Sigmoid colon (tissue), 7 donors: ENCODE results near the gene IL32. TPM values are rescaled to one million over a fixed set of nuclear protein-coding genes. Genes with fewer than 3 reads are reported as not detected.
"Not testable (repeated sequence)": the region's sequence is repeated elsewhere in the genome, so short reads cannot be mapped to it uniquely, and the experiment has no call there.

Experiments
- DNase-seq: peaks from one replicate; pipeline ENCODE4 v3.0.0-alpha.2; 2019
- H3K27ac ChIP-seq, 4 donors: fragments of 200-600 bp; sonication (generic); one replicate each; pipeline ENCODE4 v1.5.1; 2016 to 2019; ENCODE audit warnings: mild to moderate bottlenecking in 1 of 4
- H3K27me3 ChIP-seq, 3 donors: fragments of 200-600 bp; sonication (generic); one replicate each; pipeline ENCODE4 v1.5.1; 2019; ENCODE audit warnings: mild to moderate bottlenecking in 1 of 3
- H3K36me3 ChIP-seq, 4 donors: fragments of 200-600 bp; sonication (generic); one replicate each; pipeline ENCODE4 v1.5.1; 2016 to 2019
- H3K4me1 ChIP-seq, 4 donors: fragments of 200-600 bp; sonication (generic); one replicate each; pipeline ENCODE4 v1.5.1; 2017 to 2019
- H3K4me3 ChIP-seq, 4 donors: fragments of 200-600 bp; sonication (generic); one replicate each; pipeline ENCODE4 v1.5.1; 2017 to 2019; ENCODE audit warnings: mild to moderate bottlenecking in 2 of 4, moderate library complexity in 1 of 4
- H3K9me3 ChIP-seq, 4 donors: fragments of 200-600 bp in 3 of 4; sonication (generic) in 3 of 4; one replicate each; pipeline versions ENCODE4 v1.5.1 to v1.6.1; 2013 to 2019
- CTCF ChIP-seq, 4 experiments: fragments of 450-650 bp in 3 of 4; fragments of 200-600 bp in 1 of 4; IDR thresholded peaks; one replicate each; pipeline ENCODE4 v1.5.1; 2016 to 2019; ENCODE audit warnings: antibody characterized with exemption in 4 of 4, mild to moderate bottlenecking in 3 of 4, moderate library complexity in 2 of 4
- EP300 ChIP-seq, 4 donors: sonication (generic); formaldehyde crosslinking; IDR thresholded peaks; one replicate each; pipeline ENCODE4 v1.6.1; 2017; ENCODE audit warnings: antibody characterized with exemption in 4 of 4
- POLR2A ChIP-seq, 2 donors: fragments of 450-650 bp; IDR thresholded peaks; one replicate each; pipeline ENCODE4 v1.6.1; 2016; ENCODE audit warnings: antibody characterized with exemption in 2 of 2, mild to moderate bottlenecking in 2 of 2, moderate library complexity in 2 of 2
- POLR2AphosphoS5 ChIP-seq, 4 donors: sonication (generic); formaldehyde crosslinking; IDR thresholded peaks; one replicate each; pipeline ENCODE4 v1.6.1; 2017; ENCODE audit warnings: antibody characterized with exemption in 4 of 4
- WGBS, 2 donors: extraction: QIAGEN DNeasy Blood & Tissue Kit; methylation state at CpG; one replicate each; pipeline ENCODE4 v1.1.7; 2013; 5-methylcytosine and 5-hydroxymethylcytosine counted together
- intact Hi-C: fragments of 100-400 bp; cut with DNase I; formaldehyde crosslinking; loops from one replicate; pipeline ENCODE4 v1.15.1; 2023
- polyA plus RNA-seq, 3 donors: library from polyadenylated mRNA; stranded (reverse); fragments of 200-250 nt; gene quantifications; one replicate each; pipeline ENCODE4 v1.2.3, GENCODE V29; 2013
- total RNA-seq, 4 donors: library from RNA; depleted of rRNA; stranded (reverse); fragments of >200 nt; gene quantifications; one replicate each; pipeline ENCODE4 v1.1.0, GENCODE V29; 2016
- donor health status: healthy with polysubstance abuse.
- donor health status: Bipolar disorder and iron deficiency.
- donor health status: healthy.

IL32 gene
- total and polyA plus RNA-seq, 7 donors, result 8.6 to 2,189 (median 27.1) TPM

DNA sequence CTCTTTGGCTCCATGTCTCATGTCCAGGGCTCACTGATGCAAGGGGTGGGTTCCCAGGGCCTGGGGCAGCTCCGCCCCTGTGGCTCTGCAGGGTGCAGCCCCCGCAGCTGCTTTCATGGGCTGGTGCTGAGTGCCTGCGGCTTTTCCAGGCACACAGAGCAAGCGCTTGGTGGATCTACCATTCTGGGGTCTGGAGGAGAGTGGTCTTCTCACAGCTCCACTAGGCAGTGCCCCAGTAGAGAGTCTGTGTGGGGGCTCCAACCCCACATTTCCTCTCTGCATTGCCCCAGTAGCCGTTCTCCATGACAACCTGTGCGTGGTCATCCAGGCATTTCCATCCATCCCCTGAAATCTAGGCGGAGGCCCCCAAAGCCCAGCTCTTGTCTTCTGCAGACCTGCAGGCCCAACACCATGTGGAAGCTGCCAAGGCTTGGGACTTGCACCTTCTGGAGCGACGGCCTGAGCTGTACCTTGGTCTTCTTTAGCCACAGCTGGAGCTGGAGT, 5.2 kb downstream of the IL32 start:
- no peaks in the 10 kb centered on the region for H3K9me3 ChIP-seq
- H3K27ac ChIP-seq, result no peak overlapping the region
- no peak for TF ChIP-seq CTCF (IDR thresholded peaks at IDR 0.05)
- no peak for TF ChIP-seq POLR2A (IDR thresholded peaks at IDR 0.05)
- no peak for TF ChIP-seq EP300 (IDR thresholded peaks at IDR 0.05)
- no peak for TF ChIP-seq POLR2AphosphoS5 (IDR thresholded peaks at IDR 0.05)
- no peak for DNase-seq
- no peak overlapping the region for H3K4me3 ChIP-seq
- intact Hi-C loops, result no loop called here
- WGBS, 2 donors, result 90 to 92% methylated on average over 9 of the region's 9 CpGs
- H3K36me3 ChIP-seq, result no peaks in the 10 kb centered on the region
- no peaks in the 10 kb centered on the region for H3K27me3 ChIP-seq
- peaks cover 0 to 8% (median 5%) of the 10 kb centered on the region in 4 donors for H3K4me1 ChIP-seq

GRCh38 chr16:3071655-3072054, 6.2 kb downstream of the IL32 start:
- TF ChIP-seq POLR2A (IDR thresholded peaks at IDR 0.05) (no peak), CTCF (IDR thresholded peaks at IDR 0.05) (no peak), EP300 (IDR thresholded peaks at IDR 0.05) (no peak), POLR2AphosphoS5 (IDR thresholded peaks at IDR 0.05) (no peak)
- DNase-seq, result no peak
- no peaks in the 10 kb centered on the region for H3K9me3 ChIP-seq
- intact Hi-C loops, result no loop called here
- H3K36me3 ChIP-seq, result no peaks in the 10 kb centered on the region
- no peak overlapping the region for H3K4me3 ChIP-seq
- 86 to 88% methylated on average over 7 of the region's 7 CpGs for WGBS, 2 donors
- H3K27me3 ChIP-seq, result no peaks in the 10 kb centered on the region
- no peaks in the 10 kb centered on the region for H3K4me1 ChIP-seq
- no peak overlapping the region for H3K27ac ChIP-seq

- H3K9me3 ChIP-seq, H3K27me3 ChIP-seq, H3K27ac ChIP-seq, intact Hi-C loops, H3K36me3 ChIP-seq, H3K4me3 ChIP-seq, DNase-seq, H3K4me1 ChIP-seq: not testable (repeated sequence)
- 8 to 29% methylated on average over 3 of the region's 4 CpGs for WGBS, 2 donors
These were observed 6.7 kb downstream of the IL32 start for GRCh38 chr16:3072148-3072547.

DNA sequence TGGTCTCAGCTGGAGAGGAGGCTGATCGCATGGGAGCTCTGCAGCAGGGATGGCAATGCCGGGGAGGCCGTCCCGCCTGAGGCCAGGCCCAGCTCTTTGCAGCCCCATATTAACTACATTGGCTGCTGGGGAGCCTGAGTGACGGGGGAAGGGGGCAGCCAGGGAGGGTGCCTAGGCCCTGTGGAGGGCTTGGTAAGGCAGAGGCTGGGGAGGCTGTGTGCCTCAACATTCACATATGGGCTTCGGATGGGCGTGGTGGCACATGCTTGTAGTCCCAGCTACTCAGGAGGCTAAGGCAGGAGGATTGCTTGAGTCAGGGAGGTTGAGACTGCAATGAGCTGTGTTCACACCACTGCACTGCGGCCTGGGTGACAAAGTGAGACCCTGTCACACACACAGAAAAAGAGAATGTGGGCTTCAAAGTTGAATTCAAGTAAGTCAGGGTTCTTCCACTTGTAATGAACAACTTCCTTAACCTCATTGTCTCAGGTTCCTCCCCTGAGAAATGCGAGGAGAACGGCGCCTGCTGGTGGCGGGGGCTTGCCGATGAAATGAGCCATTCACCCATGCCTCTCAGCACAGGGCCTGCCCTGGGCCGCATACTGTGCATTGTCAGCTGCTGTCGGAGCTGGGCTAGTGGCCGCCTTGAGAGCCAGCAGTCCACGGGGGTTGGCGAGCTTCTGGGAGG, 7.3 kb downstream of the IL32 start:
- 57 to 66% methylated on average over 16 to 17 of the region's 18 CpGs for WGBS, 2 donors
- H3K4me1 ChIP-seq, H3K27ac ChIP-seq, intact Hi-C loops, DNase-seq, H3K9me3 ChIP-seq, H3K27me3 ChIP-seq, H3K4me3 ChIP-seq, H3K36me3 ChIP-seq: not testable (repeated sequence)

- 90 to 92% methylated on average over 7 of the region's 7 CpGs for WGBS, 2 donors
- no peaks in the 10 kb centered on the region for H3K9me3 ChIP-seq
- no peaks in the 10 kb centered on the region for H3K27me3 ChIP-seq
- no peak for DNase-seq
- no peak overlapping the region for H3K27ac ChIP-seq
- no peak overlapping the region for H3K4me3 ChIP-seq
- H3K36me3 ChIP-seq, result no peaks in the 10 kb centered on the region
- TF ChIP-seq POLR2AphosphoS5 (IDR thresholded peaks at IDR 0.05) (no peak), CTCF (IDR thresholded peaks at IDR 0.05) (no peak), EP300 (IDR thresholded peaks at IDR 0.05) (no peak), POLR2A (IDR thresholded peaks at IDR 0.05) (no peak)
- no peaks in the 10 kb centered on the region for H3K4me1 ChIP-seq
- intact Hi-C loops, result no loop called here
These were observed 8.0 kb downstream of the IL32 start for GRCh38 chr16:3073448-3073847.
